Activated CD4-positive, alpha-beta T cell treated with anti-CD3 and anti-CD28 coated beads, Interleukin-2, Interleukin-4, amounts not matched to agents 100 ng/mL and 50 ng/mL, durations not matched to agents 16 hours and 8 hours (primary cell): ENCODE data around the gene PEX12.
"Not testable (repeated sequence)": the region's sequence is repeated elsewhere in the genome, so short reads cannot be mapped to it uniquely, and the experiment has no call there.

ENCODE experiments used
- DNase-seq: peaks from one replicate; pipeline ENCODE4 v3.0.0-alpha.2; 2020; ENCODE audit warnings: low spot score

PEX12 gene

GRCh38 chr17:35577830-35578196 lies 558 bp downstream of the PEX12 start:
- DNase-seq: peak; percentile 11

GRCh38 chr17:35575759-35576158 lies 2.6 kb downstream of the PEX12 start:
- DNase-seq: no peak

GRCh38 chr17:35569405-35569804 lies 9.0 kb downstream of the PEX12 start:
- no peak for DNase-seq

- DNase-seq: peak; percentile 41
Observed at GRCh38 chr17:35568561-35568960, 9.8 kb downstream of the PEX12 start.

GRCh38 chr17:35566968-35567367 lies 11.4 kb downstream of the PEX12 start:
- no peak for DNase-seq

- not testable (repeated sequence) for DNase-seq
Observed at GRCh38 chr17:35563181-35563580, 15.2 kb downstream of the PEX12 start.

- DNase-seq: no peak
Observed at GRCh38 chr17:35560703-35561102, 17.7 kb downstream of the PEX12 start, which contains the start of gene SLFN14. Gene SLFN14 (minus strand): TSS chr17:35560819. CDS start chr17:35558062, 2,757 bp downstream.

GRCh38 chr17:35559495-35560210 lies 18.7 kb downstream of the PEX12 start:
- no peak for DNase-seq

GRCh38 chr17:35557353-35557752 lies 21.0 kb downstream of the PEX12 start:
- no peak for DNase-seq

GRCh38 chr17:35555691-35556090 lies 22.7 kb downstream of the PEX12 start:
- DNase-seq: no peak

GRCh38 chr17:35554668-35555067 lies 23.7 kb downstream of the PEX12 start:
- no peak for DNase-seq

GRCh38 chr17:35553310-35553709 lies 25.1 kb downstream of the PEX12 start:
- DNase-seq: no peak

GRCh38 chr17:35548978-35549377 lies 29.4 kb downstream of the PEX12 start:
- no peak for DNase-seq

- no peak for DNase-seq
Observed at GRCh38 chr17:35548208-35548810, 30.1 kb downstream of the PEX12 start.

- no peak for DNase-seq
Observed at GRCh38 chr17:35546487-35546886, 31.9 kb downstream of the PEX12 start.

- DNase-seq: no peak
Observed at GRCh38 chr17:35545150-35545549, 33.2 kb downstream of the PEX12 start.

GRCh38 chr17:35543856-35544255 lies 34.5 kb downstream of the PEX12 start:
- no peak for DNase-seq

GRCh38 chr17:35542990-35543389 lies 35.4 kb downstream of the PEX12 start:
- DNase-seq: no peak

- no peak for DNase-seq
Observed at GRCh38 chr17:35541434-35541833, 36.9 kb downstream of the PEX12 start.

GRCh38 chr17:35540589-35541404 lies 37.6 kb downstream of the PEX12 start:
- peak; percentile 65 for DNase-seq

- no peak for DNase-seq
Observed at GRCh38 chr17:35539659-35540026, 38.7 kb downstream of the PEX12 start.

GRCh38 chr17:35537601-35538141 lies 40.7 kb downstream of the PEX12 start, which contains the start of gene SLFN12L:
Gene SLFN12L (minus strand): TSS chr17:35537678. CDS start chr17:35522364, 15,314 bp downstream.
- peak; percentile 91 for DNase-seq
